Fibroblast of villous mesenchyme (primary cell): Measurements from ENCODE around the gene SUSD6. TPM values are rescaled to one million over a fixed set of nuclear protein-coding genes. Genes with fewer than 3 reads are reported as not detected.

Source experiments
- DNase-seq: peaks from one replicate; pipeline ENCODE4 v3.0.0-alpha.2; 2010; ENCODE audit warnings: low read depth
- H3K4me3 ChIP-seq: 2 replicates; pipeline ENCODE4 v1.5.1; 2011; ENCODE audit warnings: low read depth, mild to moderate bottlenecking, low read length
- CTCF ChIP-seq: IDR thresholded peaks from 2 replicates; pipeline ENCODE4 v1.5.1; 2012; ENCODE audit warnings: low read depth, mild to moderate bottlenecking, low read length; ENCODE audit not compliant: insufficient read depth
- total RNA-seq: library from RNA; depleted of rRNA; stranded (reverse); fragments of >200 nt; gene quantifications from 2 replicates; pipeline ENCODE4 v1.2.3, GENCODE V29; 2012

SUSD6 gene
- total RNA-seq, 1 donor: 12.5 TPM

DNA sequence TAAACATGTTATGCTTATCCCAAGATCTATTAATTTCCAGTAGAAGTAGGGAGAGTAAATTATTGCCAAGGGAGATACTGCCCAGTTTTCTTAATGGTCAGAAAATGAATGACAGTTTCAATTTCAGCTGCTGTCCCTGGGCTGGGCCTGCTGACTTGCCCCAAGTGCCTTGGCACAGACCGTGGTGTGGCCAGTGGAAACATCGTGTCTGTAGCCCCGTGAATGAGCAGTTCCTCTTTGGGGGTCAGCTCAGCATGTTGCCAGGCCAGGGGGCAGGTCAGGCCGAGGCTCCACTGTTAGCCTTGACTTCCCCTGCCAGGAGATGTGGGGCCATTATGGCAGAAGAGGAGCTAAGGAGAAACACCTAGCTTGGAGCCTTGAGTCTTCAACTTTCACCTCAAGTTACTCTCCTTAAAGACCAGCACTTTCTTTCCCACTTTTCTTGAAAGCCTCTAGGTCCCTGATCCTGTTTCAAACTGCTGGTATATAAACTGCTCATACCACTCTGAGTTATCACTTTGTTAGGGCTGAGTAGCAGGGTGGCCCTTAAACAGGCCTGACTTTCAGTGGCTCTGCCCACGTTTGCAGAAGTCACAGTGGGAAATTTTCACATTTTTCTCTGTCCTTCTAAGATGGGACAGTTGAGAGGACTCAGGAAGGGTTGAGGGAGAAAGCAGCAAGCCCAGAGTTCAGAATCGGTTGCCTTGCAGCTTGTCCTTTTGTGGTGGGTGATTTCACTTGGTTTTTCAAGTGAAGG lies 73.2 kb downstream of the SUSD6 start:
- no peak for DNase-seq
- no peak overlapping the region for H3K4me3 ChIP-seq
- no peak for TF ChIP-seq CTCF

DNA sequence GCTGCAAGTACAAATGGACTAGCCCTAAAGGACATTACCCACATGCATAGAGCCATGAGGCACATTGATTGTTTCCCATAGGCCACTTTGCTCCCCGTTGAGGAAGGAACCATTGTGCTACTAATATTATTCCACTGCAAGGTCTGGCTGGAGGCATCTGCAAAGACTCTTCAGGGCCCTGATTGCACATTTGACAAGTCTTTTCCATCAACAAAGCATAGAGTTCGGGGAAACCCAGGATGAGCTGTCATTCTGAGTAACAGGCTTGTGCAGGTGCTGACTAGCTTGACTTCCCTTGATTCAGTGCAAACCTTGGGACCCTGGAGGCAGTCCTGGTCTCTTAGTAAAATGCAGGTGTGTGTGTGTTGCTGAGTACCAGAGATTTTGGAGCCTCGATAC lies 73.8 kb downstream of the SUSD6 start:
- TF ChIP-seq CTCF: no peak
- no peak for DNase-seq
- H3K4me3 ChIP-seq: no peak overlapping the region

DNA sequence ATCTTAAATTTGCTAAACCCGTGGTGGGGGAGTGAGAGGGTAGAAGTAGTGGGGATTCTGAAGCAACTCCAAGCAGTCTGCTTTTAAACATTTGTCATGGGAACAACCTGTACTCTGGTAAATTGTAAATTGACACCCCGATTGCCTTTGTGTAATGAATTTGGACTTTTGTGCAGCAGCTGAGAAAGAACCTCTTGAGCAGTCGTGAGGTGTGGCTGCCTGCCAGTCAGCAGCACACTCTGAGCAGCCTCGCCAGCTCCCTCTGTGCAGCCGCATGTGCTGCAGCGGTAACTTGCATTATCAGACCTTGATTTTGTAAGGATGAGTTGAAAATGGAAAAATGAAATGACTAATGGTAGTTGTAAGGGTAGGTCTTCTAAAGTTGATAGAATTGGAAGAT lies 74.3 kb downstream of the SUSD6 start:
- no peak overlapping the region for H3K4me3 ChIP-seq
- no peak for TF ChIP-seq CTCF
- DNase-seq: peak; percentile 38

DNA sequence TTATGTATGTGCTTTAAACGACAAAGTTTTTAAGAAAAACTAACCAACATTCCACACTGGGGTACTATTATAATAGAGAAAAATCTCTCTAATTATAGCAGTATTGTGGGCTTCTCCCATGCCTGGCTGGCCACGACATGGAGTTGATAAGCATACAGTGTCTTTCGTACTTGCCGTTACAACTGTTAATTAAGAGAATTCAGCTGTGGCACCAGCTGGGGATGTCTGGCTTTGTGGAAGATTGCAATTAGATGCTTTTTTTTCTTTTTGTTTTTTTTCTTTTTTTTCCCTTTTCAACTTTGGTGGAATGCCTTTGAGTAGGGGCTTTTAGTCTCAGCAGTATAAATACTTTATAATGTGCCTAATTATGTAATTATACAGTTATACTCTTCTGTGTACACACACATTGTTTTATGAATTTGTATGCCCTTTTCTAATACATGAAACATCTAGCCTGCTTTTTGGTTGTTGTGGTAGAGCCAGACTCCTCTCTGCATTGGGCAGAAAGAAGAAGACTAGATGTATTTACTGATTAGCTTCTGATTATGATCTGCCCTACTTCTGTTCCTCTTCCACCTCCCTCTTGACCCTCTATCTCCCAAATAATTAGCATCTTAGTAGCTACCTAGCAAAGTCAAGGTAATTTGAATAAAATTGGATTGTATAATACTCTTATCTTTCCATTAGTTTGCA lies 76.4 kb downstream of the SUSD6 start:
- no peak for DNase-seq
- TF ChIP-seq CTCF: no peak
- no peak overlapping the region for H3K4me3 ChIP-seq

- TF ChIP-seq CTCF: no peak
- DNase-seq: no peak
- no peak overlapping the region for H3K4me3 ChIP-seq
Observed at GRCh38 chr14:69688299-69688649, 76.9 kb downstream of the SUSD6 start.

GRCh38 chr14:69690042-69690441 lies 78.6 kb downstream of the SUSD6 start:
- H3K4me3 ChIP-seq: no peak overlapping the region
- TF ChIP-seq CTCF: no peak
- no peak for DNase-seq
